HepG2 (cell line): Measurements from ENCODE around the gene USP35. TPM values are rescaled to one million over a fixed set of nuclear protein-coding genes. Genes with fewer than 3 reads are reported as not detected.

Experiments used
- ATAC-seq: fragments of 200-7000 bp; cut with Tn5 transposase; 3 replicates; pipeline ENCODE4 v1.9.1; 2020; ENCODE audit warnings: mild to moderate bottlenecking, moderate library complexity
- BruUV-seq: library from RNA; stranded (reverse); fragments of 400-500 nt; replicated peaks from 2 replicates; lab custom pipeline; 2021; lab: Mats Ljungman, UMichigan
- CTCF ChIA-PET: fragments of 300-600 bp; formaldehyde crosslinking; extraction: SDS; loops from one replicate; lab custom pipeline; 2021; ENCODE audit warnings: low total read pairs, inconsistent platforms, low intra/inter-chr PET ratio; lab: Yijun Ruan, JAX
- POLR2A ChIA-PET: fragments of 350-600 bp; sonication (Branson Sonifier 250); formaldehyde crosslinking; loops from one replicate; lab custom pipeline; 2020; ENCODE audit warnings: antibody characterized with exemption, inconsistent platforms; lab: Yijun Ruan, JAX
- DNase-seq: peaks from one replicate; pipeline ENCODE4 v3.0.0-alpha.2; 2015; ENCODE audit warnings: low spot score
- FAIRE-seq: peaks from 3 replicates; lab custom pipeline; 2011; peaks lifted over from hg19 to GRCh38; lab: Jason Lieb, UNC
- H2AFZ ChIP-seq: one replicate; pipeline ENCODE4 v1.6.1; 2011; ENCODE audit warnings: low read length, inconsistent platforms
- H3K27ac ChIP-seq: fragments of 300-600 bp; 3 replicates; pipeline ENCODE4 v1.8.0; 2011; ENCODE audit warnings: mixed run types, mild to moderate bottlenecking, mixed read lengths, low read length, inconsistent platforms; ENCODE audit not compliant: insufficient read depth; ENCODE audit errors: extremely low read length
- H3K27me3 ChIP-seq, 2 experiments: fragments of 200-600 bp in 1 of 2; 2 replicates in 1 of 2; 3 replicates in 1 of 2; pipeline versions ENCODE4 v1.6.0 to v1.8.0; 2011; ENCODE audit warnings: low read length in 2 of 2, mild to moderate bottlenecking in 2 of 2, moderate library complexity in 2 of 2, inconsistent platforms in 1 of 2; ENCODE audit not compliant: insufficient read depth in 2 of 2, control insufficient read depth in 1 of 2
- H3K36me3 ChIP-seq, 2 experiments: fragments of 200-600 bp in 1 of 2; replicated peaks in 1 of 2; 2 replicates in 1 of 2; 3 replicates in 1 of 2; pipeline versions ENCODE4 v1.5.1 to v1.8.0; 2011; ENCODE audit warnings: low read length in 2 of 2, inconsistent platforms in 1 of 2; ENCODE audit not compliant: insufficient read depth in 2 of 2, control insufficient read depth in 1 of 2
- H3K4me1 ChIP-seq: 2 replicates; pipeline ENCODE4 v1.5.1; 2012; ENCODE audit warnings: low read length, inconsistent platforms; ENCODE audit not compliant: insufficient read depth
- H3K4me2 ChIP-seq: 2 replicates; pipeline ENCODE4 v1.6.0; 2011; ENCODE audit warnings: low read depth, low read length, inconsistent platforms
- H3K4me3 ChIP-seq, 3 experiments: fragments of 200-600 bp in 1 of 3; sonication (generic), shearing (Covaris generic) in 1 of 3; replicated peaks in 1 of 3; 2 replicates each; pipeline ENCODE4 v1.5.1; 2011 to 2016; ENCODE audit warnings: low read length in 3 of 3, inconsistent platforms in 2 of 3, low read depth in 2 of 3, mild to moderate bottlenecking in 2 of 3, control low read depth in 1 of 3, mixed read lengths in 1 of 3; ENCODE audit not compliant: insufficient read depth in 1 of 3
- H3K79me2 ChIP-seq: one replicate; pipeline ENCODE4 v1.6.1; 2011; ENCODE audit warnings: low read length, inconsistent platforms; ENCODE audit not compliant: insufficient read depth
- H3K9ac ChIP-seq: 2 replicates; pipeline ENCODE4 v1.6.0; 2011; ENCODE audit warnings: mild to moderate bottlenecking, low read depth, low read length, inconsistent platforms; ENCODE audit not compliant: insufficient read depth
- H3K9me3 ChIP-seq: 2 replicates; pipeline ENCODE4 v1.5.1; 2012; ENCODE audit warnings: mild to moderate bottlenecking, low read length
- H4K20me1 ChIP-seq: 2 replicates; pipeline ENCODE4 v1.6.0; 2011; ENCODE audit warnings: inconsistent platforms, mild to moderate bottlenecking, low read length, moderate library complexity; ENCODE audit not compliant: insufficient read depth
- CC2D1A ChIP-seq: sonication (generic); formaldehyde crosslinking; IDR thresholded peaks from 2 replicates; pipeline ENCODE4 v1.8.1; 2023; ENCODE audit warnings: mild to moderate bottlenecking, missing genetic modification reagents
- CREB3 ChIP-seq: sonication (generic); formaldehyde crosslinking; IDR thresholded peaks from 2 replicates; pipeline ENCODE4 v1.5.0; 2020; ENCODE audit warnings: missing genetic modification reagents
- FOXA1 ChIP-seq, 2 experiments: fragments of 450-650 bp in 1 of 2; sonication (generic) in 1 of 2; formaldehyde crosslinking in 1 of 2; IDR thresholded peaks; 2 replicates each; pipeline versions ENCODE4 v1.4.0 to v1.6.1; 2016 to 2020; ENCODE audit warnings: missing genetic modification reagents in 1 of 2
- HDAC1 ChIP-seq: sonication (generic); formaldehyde crosslinking; IDR thresholded peaks from 2 replicates; pipeline ENCODE4 v1.5.1; 2020; ENCODE audit warnings: mild to moderate bottlenecking, missing genetic modification reagents
- HOXA3 ChIP-seq: sonication (generic); formaldehyde crosslinking; IDR thresholded peaks from 2 replicates; pipeline ENCODE4 v1.5.0; 2020; ENCODE audit warnings: missing genetic modification reagents
- MXI1 ChIP-seq: IDR thresholded peaks from 3 replicates; pipeline ENCODE4 v1.6.1; 2012; ENCODE audit warnings: low read depth, low read length, inconsistent platforms, borderline replicate concordance
- PBX2 ChIP-seq: IDR thresholded peaks from 2 replicates; pipeline ENCODE4 v1.6.1; 2016; ENCODE audit warnings: control low read depth
- SAP130 ChIP-seq: IDR thresholded peaks from 2 replicates; pipeline ENCODE4 v1.6.1; 2016; ENCODE audit warnings: low read depth
- TAF1 ChIP-seq: sonication (generic); formaldehyde crosslinking; IDR thresholded peaks from 2 replicates; pipeline ENCODE4 v1.4.0; 2020; ENCODE audit warnings: missing genetic modification reagents
- TBX2 ChIP-seq: sonication (generic); formaldehyde crosslinking; IDR thresholded peaks from 2 replicates; pipeline ENCODE4 v1.5.0; 2020; ENCODE audit warnings: missing genetic modification reagents, mild to moderate bottlenecking, borderline replicate concordance
- TRAFD1 ChIP-seq: sonication (generic); formaldehyde crosslinking; IDR thresholded peaks from 2 replicates; pipeline ENCODE4 v1.5.1; 2020; ENCODE audit warnings: missing genetic modification reagents, mild to moderate bottlenecking, borderline replicate concordance
- ZBTB33 ChIP-seq: sonication (generic); formaldehyde crosslinking; IDR thresholded peaks from 2 replicates; pipeline ENCODE4 v1.4.0; 2020; ENCODE audit warnings: missing genetic modification reagents
- ZNF256 ChIP-seq: sonication (generic); formaldehyde crosslinking; conservative IDR thresholded peaks from 2 replicates; pipeline ENCODE4 v1.4.0; 2020; ENCODE audit warnings: missing genetic modification reagents
- ZNF513 ChIP-seq: sonication (generic); formaldehyde crosslinking; conservative IDR thresholded peaks from 2 replicates; pipeline ENCODE4 v1.5.0; 2020; ENCODE audit warnings: missing genetic modification reagents
- ZNF629 ChIP-seq: sonication (generic); formaldehyde crosslinking; conservative IDR thresholded peaks from 2 replicates; pipeline ENCODE4 v1.5.0; 2020; ENCODE audit warnings: missing genetic modification reagents
- WGBS: methylation state at CpG from one replicate; pipeline ENCODE4 v1.1.6; 2017; ENCODE audit warnings: low lambda C conversion rate; 5-methylcytosine and 5-hydroxymethylcytosine counted together
- in situ Hi-C: cut with HindIII; loops from 2 replicates; pipeline ENCODE4 v1.10.0; 2017; ENCODE audit warnings: low pct_unique_long_range_greater_than_20kb; ENCODE audit not compliant: extremely low pct_ligation_motif_present
- intact Hi-C: fragments of 100-400 bp; cut with micrococcal nuclease; formaldehyde crosslinking; loops from one replicate; pipeline ENCODE4 v1.10.0; 2022; ENCODE audit not compliant: unreplicated experiment
- polyA plus RNA-seq, 8 experiments: library from polyadenylated mRNA; depleted of rRNA in 3 of 8; stranded (reverse) in 7 of 8; unstranded in 1 of 8; fragments of >200 nt; fragmentation: Illumina TruSeq in 4 of 8; extraction: Trizol in 4 of 8; gene quantifications; 2 replicates each; pipeline versions ENCODE4 v1.2.1 to v1.2.3, GENCODE V29; 2011 to 2016; ENCODE audit warnings: low read depth in 4 of 8, missing spikeins in 1 of 8, mixed read lengths in 1 of 8; ENCODE audit not compliant: insufficient read depth in 1 of 8
- total RNA-seq, 5 experiments: library from RNA; depleted of rRNA; stranded (reverse); fragments of >200 nt; fragmentation: Illumina TruSeq; extraction: Trizol; gene quantifications; 2 replicates each; pipeline ENCODE4 v1.2.3, GENCODE V29; 2016; ENCODE audit warnings: low read depth in 1 of 5

USP35 gene
- total and polyA plus RNA-seq, 2 of the 13 experiments (the other 11 are each of a cell fraction or from before 2014, with no cell fraction given), result 4.6 to 7.7 TPM

GRCh38 chr11:78192911-78193351 is 4.2 kb downstream of the USP35 start (continued):
- no peak for TF ChIP-seq HDAC1 (CRISPR knock-in tag)
- TF ChIP-seq, all 625 proteins: peak for 0

- ATAC-seq, result no peak
- CTCF ChIA-PET, result no interaction called here
- intact Hi-C loops, result no loop called here
- H3K4me3 ChIP-seq, result no peak overlapping the region
- peaks cover 8 to 13% of the 10 kb centered on the region in 2 experiments; a peak in 3 of 5 replicates for H3K36me3 ChIP-seq
- 98% methylated on average over 8 of the region's 8 CpGs for WGBS
- H4K20me1 ChIP-seq, result no peaks in the 10 kb centered on the region
- H3K9me3 ChIP-seq, result no peaks in the 10 kb centered on the region
- POLR2A ChIA-PET, result interaction anchor here (1.5 to 1.7 kb wide), 2 partner anchors 199 to 381 kb away, joined by 3 to 5 read pairs; partner anchors contain the start of genes INTS4 and NARS2
- FAIRE-seq, result no peak
- no peak for DNase-seq
- H2AFZ ChIP-seq, result no peak overlapping the region
- H3K4me1 ChIP-seq, result peaks cover 64% of the 10 kb centered on the region
- no peaks in the 10 kb centered on the region for H3K27me3 ChIP-seq
- H3K4me2 ChIP-seq, result no peak overlapping the region
- BruUV-seq, result no TSS peak
- in situ Hi-C loops, result no loop called here
- H3K27ac ChIP-seq, result no peak overlapping the region
- H3K79me2 ChIP-seq, result peaks cover 3% of the 10 kb centered on the region
- no peak overlapping the region for H3K9ac ChIP-seq
- TF ChIP-seq ZNF629 (CRISPR knock-in tag), result no peak
- no peak for TF ChIP-seq MXI1
- TF ChIP-seq CREB3 (CRISPR knock-in tag), result no peak
- TF ChIP-seq ZNF256 (CRISPR knock-in tag), result no peak
- no peak for TF ChIP-seq FOXA1 (IDR thresholded peaks at IDR 0.05)
- TF ChIP-seq FOXA1 (CRISPR knock-in tag; IDR thresholded peaks at IDR 0.05), result no peak
- TF ChIP-seq TBX2 (CRISPR knock-in tag), result no peak
- no peak for TF ChIP-seq TAF1 (CRISPR knock-in tag)
- no peak for TF ChIP-seq ZBTB33 (CRISPR knock-in tag)
- no peak for TF ChIP-seq TRAFD1 (CRISPR knock-in tag)
- no peak for TF ChIP-seq CC2D1A (CRISPR knock-in tag)
- no peak for TF ChIP-seq HOXA3
- no peak for TF ChIP-seq SAP130 (CRISPR knock-in tag)
- no peak for TF ChIP-seq PBX2
- no peak for TF ChIP-seq ZNF513 (CRISPR knock-in tag)
Observed at GRCh38 chr11:78193806-78194205, 5.1 kb downstream of the USP35 start.
